ENCODE data around the gene TTC7B.

The TTC7B gene

DNA sequence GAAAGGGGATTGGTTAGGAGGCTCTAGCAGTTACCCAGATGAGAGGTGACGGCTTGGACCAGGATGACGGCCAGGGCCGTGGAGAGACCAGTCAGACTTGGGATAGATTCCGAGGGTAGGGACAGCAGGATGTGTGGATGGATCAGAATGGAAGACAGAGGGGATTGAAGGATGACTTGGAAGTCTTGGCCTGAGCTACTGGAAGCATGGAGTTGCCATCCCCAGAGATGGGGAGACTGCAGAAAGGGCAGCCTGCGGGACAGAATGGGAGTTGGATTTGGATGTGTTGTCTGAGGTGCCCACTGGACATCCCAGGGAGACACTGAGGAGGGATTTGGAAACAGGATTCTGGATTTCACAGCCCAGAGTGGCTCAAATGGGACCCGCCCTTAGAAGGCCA, 317.1 kb downstream of the TTC7B start:
- CTCF ChIA-PET, result no interaction called here
- H3K27ac Mint-ChIP-seq, result no peak overlapping the region
- H3K4me3 Mint-ChIP-seq, result no peak overlapping the region
- H3K9me3 Mint-ChIP-seq, result peaks cover 2% of the 10 kb centered on the region
- H3K27me3 Mint-ChIP-seq, result peaks cover 19% of the 10 kb centered on the region
- H3K4me1 Mint-ChIP-seq, result peaks cover 11% of the 10 kb centered on the region
- no peaks in the 10 kb centered on the region for H3K36me3 Mint-ChIP-seq
- DNase-seq, result no peak

GRCh38 chr14:90498198-90498597, 318.0 kb downstream of the TTC7B start:
- CTCF ChIA-PET, result no interaction called here
- Mint-ChIP-seq H3K36me3 (no peaks in the 10 kb centered on the region), H3K27ac (no peak overlapping the region), H3K9me3 (peaks cover 2% of the 10 kb centered on the region), H3K4me3 (no peak overlapping the region), H3K27me3 (peaks cover 19% of the 10 kb centered on the region), H3K4me1 (peaks cover 11% of the 10 kb centered on the region)
- DNase-seq, result no peak

GRCh38 chr14:90496379-90496778, 319.9 kb downstream of the TTC7B start:
- H3K27me3 Mint-ChIP-seq, result peaks cover 11% of the 10 kb centered on the region
- peaks cover 8% of the 10 kb centered on the region for H3K4me1 Mint-ChIP-seq
- H3K4me3 Mint-ChIP-seq, result no peak overlapping the region
- DNase-seq, result no peak
- no peaks in the 10 kb centered on the region for H3K36me3 Mint-ChIP-seq
- CTCF ChIA-PET, result no interaction called here
- H3K27ac Mint-ChIP-seq, result no peak overlapping the region
- peaks cover 2% of the 10 kb centered on the region for H3K9me3 Mint-ChIP-seq

DNA sequence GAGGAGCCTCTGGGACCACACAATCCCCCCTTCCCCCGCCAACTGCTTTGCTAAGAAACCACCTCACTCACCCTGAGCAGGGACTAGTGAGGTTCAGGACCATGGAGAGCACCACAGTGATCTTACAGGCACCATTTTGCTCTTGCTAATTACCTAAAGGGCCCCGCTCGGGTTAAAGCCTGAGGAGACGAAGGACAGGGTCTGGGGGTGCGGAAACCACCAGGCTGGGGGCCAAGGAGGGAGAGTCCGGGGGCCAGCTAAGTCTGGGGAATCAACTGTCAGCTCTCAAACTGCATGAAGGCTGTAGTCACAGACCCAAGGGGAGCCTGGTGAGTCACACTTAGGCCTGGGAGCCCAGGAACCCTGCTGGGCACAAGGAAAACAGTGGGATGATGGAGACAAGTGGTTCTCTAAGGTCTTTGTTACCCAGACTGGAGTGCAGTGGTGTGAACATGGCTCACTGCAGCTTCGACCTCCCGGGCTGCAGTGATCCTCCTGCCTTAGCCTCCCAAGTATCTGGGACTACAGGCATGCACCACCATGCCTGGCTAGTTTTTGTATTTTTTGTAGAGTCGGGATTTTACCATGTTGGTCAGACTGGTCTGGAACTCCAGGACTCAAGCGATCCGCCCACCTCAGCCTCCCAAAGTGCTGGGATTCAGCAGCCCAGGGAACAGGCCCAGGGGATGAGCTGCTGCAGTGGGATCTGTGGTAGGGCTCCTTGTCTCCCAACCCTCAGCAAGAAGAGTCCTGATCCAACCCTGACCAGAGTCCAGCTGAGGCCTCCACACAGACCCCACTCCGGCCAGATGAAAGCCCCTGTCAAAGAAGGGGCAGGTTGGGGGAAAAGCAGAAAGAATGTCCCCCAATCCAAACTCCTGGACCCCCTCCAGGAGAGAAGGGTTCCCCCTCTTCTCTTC, 320.6 kb downstream of the TTC7B start:
- CTCF ChIA-PET, result no interaction called here
- no peak overlapping the region for H3K27ac Mint-ChIP-seq
- peaks cover 3% of the 10 kb centered on the region for H3K4me1 Mint-ChIP-seq
- H3K36me3 Mint-ChIP-seq, result no peaks in the 10 kb centered on the region
- H3K4me3 Mint-ChIP-seq, result no peak overlapping the region
- peaks cover 2% of the 10 kb centered on the region for H3K9me3 Mint-ChIP-seq
- peak; percentile 78 for DNase-seq
- H3K27me3 Mint-ChIP-seq, result peaks cover 4% of the 10 kb centered on the region

DNA sequence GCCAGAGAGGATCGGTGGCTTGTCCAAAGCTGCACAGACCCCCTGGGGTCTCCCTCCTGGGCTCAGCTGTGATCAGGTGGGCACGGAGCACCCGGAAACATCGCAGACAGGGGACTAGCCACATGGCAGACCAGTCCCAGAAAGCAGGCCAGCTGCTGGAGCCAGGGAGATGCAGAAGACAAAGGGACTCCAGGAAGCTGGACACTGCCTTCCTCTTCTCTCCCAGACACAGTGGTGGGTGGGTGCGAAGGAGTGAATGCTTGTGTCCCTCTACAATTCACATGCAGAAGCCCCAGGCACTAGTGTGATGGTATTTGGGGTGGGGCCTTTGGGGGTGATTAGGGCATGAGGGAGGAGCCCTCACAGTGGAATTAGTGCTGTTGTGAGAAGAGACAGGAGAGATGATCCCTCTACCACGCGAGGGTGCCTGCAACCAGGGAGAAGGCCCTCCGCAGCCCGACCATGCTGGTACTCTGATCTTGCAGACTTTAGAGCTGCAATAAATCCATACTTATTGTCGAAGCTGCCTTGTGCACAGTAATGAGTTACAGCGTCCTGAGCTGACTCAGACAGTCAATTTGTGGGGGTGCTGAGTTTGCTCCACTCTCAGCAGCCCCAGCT, 324.2 kb downstream of the TTC7B start:
- no peaks in the 10 kb centered on the region for H3K27me3 Mint-ChIP-seq
- H3K27ac Mint-ChIP-seq, result no peak overlapping the region
- peaks cover 2% of the 10 kb centered on the region for H3K9me3 Mint-ChIP-seq
- DNase-seq, result no peak
- H3K4me1 Mint-ChIP-seq, result no peaks in the 10 kb centered on the region
- no peak overlapping the region for H3K4me3 Mint-ChIP-seq
- no peaks in the 10 kb centered on the region for H3K36me3 Mint-ChIP-seq
- CTCF ChIA-PET, result no interaction called here

- CTCF ChIA-PET, result no interaction called here
- DNase-seq, result no peak
- H3K4me1 Mint-ChIP-seq, result no peaks in the 10 kb centered on the region
- H3K4me3 Mint-ChIP-seq, result no peak overlapping the region
- H3K36me3 Mint-ChIP-seq, result no peaks in the 10 kb centered on the region
- no peak overlapping the region for H3K27ac Mint-ChIP-seq
- peaks cover 2% of the 10 kb centered on the region for H3K9me3 Mint-ChIP-seq
- no peaks in the 10 kb centered on the region for H3K27me3 Mint-ChIP-seq
Measured at GRCh38 chr14:90491221-90491885, 324.9 kb downstream of the TTC7B start.

GRCh38 chr14:90490720-90491050, 325.5 kb downstream of the TTC7B start:
- no peak for DNase-seq
- no peaks in the 10 kb centered on the region for H3K4me1 Mint-ChIP-seq
- no peak overlapping the region for H3K27ac Mint-ChIP-seq
- no peaks in the 10 kb centered on the region for H3K36me3 Mint-ChIP-seq
- peaks cover 2% of the 10 kb centered on the region for H3K9me3 Mint-ChIP-seq
- CTCF ChIA-PET, result no interaction called here
- H3K4me3 Mint-ChIP-seq, result no peak overlapping the region
- no peaks in the 10 kb centered on the region for H3K27me3 Mint-ChIP-seq

DNA sequence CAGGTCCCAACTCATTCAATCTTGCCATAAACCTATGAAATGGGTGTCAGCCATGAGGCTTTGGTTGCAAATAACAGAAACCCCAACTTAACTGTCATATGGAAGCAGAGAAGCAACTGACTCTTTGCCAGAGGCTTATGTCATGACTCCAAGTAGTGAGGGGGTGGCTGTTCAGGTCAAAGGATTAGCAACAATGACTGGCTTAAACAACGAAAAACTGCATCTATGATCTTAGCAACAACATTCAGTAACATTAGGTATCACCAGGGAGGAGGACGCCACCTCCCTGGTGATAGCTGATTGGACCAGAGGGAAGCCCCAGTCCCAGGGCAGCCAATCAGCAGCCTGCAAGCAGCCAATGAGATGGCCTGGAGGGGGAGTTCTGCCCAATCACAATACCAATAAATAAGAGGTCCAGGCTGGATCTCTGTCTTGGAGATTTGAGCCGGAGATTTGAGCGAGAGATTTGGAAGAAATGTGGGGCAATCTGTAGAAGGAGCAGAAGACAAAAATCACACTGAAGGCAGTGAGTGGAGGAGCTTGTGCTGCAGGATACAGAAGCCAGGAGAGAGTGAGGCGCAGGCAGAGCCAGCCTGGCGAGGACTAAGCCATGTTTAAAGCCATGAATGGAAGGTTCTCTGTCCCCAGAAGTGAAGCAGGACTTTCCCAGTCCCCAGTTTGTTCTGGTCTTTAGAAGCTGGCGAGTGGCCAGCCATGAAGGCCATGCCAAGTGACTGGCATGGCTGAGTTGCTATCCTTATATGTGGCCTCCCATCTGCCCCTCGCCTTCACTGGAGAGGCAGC, 326.1 kb downstream of the TTC7B start:
- Mint-ChIP-seq H3K4me1 (no peaks in the 10 kb centered on the region), H3K9me3 (no peaks in the 10 kb centered on the region), H3K4me3 (no peak overlapping the region), H3K36me3 (no peaks in the 10 kb centered on the region), H3K27ac (no peak overlapping the region), H3K27me3 (no peaks in the 10 kb centered on the region)
- no peak for DNase-seq
- CTCF ChIA-PET, result no interaction called here

- Mint-ChIP-seq H3K36me3 (no peaks in the 10 kb centered on the region), H3K4me1 (peaks cover 1% of the 10 kb centered on the region), H3K27me3 (no peaks in the 10 kb centered on the region), H3K9me3 (no peaks in the 10 kb centered on the region), H3K4me3 (no peak overlapping the region), H3K27ac (no peak overlapping the region)
- CTCF ChIA-PET, result no interaction called here
- DNase-seq, result no peak
Measured at GRCh38 chr14:90489306-90489705, 326.9 kb downstream of the TTC7B start.

DNA sequence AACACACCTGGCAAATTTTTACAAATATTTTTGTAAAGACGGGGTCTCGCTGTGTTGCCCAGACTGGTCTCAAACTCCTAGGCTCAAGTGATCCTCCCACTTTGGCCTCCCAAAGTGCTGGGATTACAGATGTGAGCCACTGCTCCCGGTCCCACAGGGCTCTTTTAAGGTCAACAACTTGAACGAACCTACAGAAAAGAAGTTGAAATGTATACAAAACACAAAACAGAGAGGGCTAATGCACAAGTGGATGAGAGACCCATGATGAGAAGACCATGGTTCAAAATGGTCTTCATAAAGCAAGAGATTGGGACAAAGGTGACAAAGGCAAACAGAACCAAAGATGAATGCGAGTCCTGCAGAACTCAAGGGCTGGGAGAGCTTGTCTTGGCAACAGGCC, 328.0 kb downstream of the TTC7B start:
- Mint-ChIP-seq H3K27ac (no peak overlapping the region), H3K27me3 (peaks cover 5% of the 10 kb centered on the region), H3K36me3 (no peaks in the 10 kb centered on the region), H3K9me3 (no peaks in the 10 kb centered on the region), H3K4me3 (no peak overlapping the region), H3K4me1 (peaks cover 9% of the 10 kb centered on the region)
- CTCF ChIA-PET, result no interaction called here
- no peak for DNase-seq

- peaks cover 13% of the 10 kb centered on the region for H3K27me3 Mint-ChIP-seq
- H3K4me1 Mint-ChIP-seq, result peaks cover 9% of the 10 kb centered on the region
- CTCF ChIA-PET, result no interaction called here
- no peaks in the 10 kb centered on the region for H3K9me3 Mint-ChIP-seq
- no peaks in the 10 kb centered on the region for H3K36me3 Mint-ChIP-seq
- DNase-seq, result no peak
- H3K4me3 Mint-ChIP-seq, result no peak overlapping the region
- H3K27ac Mint-ChIP-seq, result no peak overlapping the region
Measured at GRCh38 chr14:90487462-90487861, 328.8 kb downstream of the TTC7B start.

- Mint-ChIP-seq H3K27me3 (peaks cover 17% of the 10 kb centered on the region), H3K27ac (no peak overlapping the region), H3K4me3 (no peak overlapping the region), H3K9me3 (no peaks in the 10 kb centered on the region), H3K36me3 (no peaks in the 10 kb centered on the region), H3K4me1 (peaks cover 9% of the 10 kb centered on the region)
- CTCF ChIA-PET, result no interaction called here
- DNase-seq, result no peak
Measured at GRCh38 chr14:90487031-90487430, 329.2 kb downstream of the TTC7B start.

DNA sequence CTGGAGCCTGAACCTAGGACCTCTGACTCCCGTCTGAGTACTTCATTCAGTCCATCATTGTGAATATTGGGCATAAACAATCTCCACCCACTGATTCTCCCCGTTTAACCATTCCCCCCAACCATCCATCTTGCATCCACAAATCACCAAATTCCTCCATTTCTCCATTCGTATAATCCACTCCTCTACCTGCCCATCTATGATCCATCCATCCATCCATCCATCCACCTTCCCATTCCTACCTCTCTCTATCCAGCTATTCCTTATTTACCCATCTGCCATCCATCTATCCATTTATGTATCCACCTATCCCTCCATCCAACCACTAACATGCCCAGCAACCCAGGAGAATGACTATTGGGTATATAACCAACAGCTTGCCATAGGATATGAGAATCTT, 331.9 kb downstream of the TTC7B start:
- Mint-ChIP-seq H3K9me3 (no peaks in the 10 kb centered on the region), H3K4me3 (no peak overlapping the region), H3K27ac (no peak overlapping the region), H3K4me1 (peaks cover 9% of the 10 kb centered on the region), H3K27me3 (peaks cover 24% of the 10 kb centered on the region), H3K36me3 (no peaks in the 10 kb centered on the region)
- no peak for DNase-seq
- CTCF ChIA-PET, result no interaction called here

- no peak overlapping the region for H3K27ac Mint-ChIP-seq
- CTCF ChIA-PET, result interaction anchor here (0.8 kb wide), 1 partner anchor 21 kb away, joined by 3 read pairs; no protein-coding TSS in a partner anchor
Measured at GRCh38 chr14:90483571-90483974, 332.7 kb downstream of the TTC7B start.

More at GRCh38 chr14:90483571-90483974, 332.7 kb downstream of the TTC7B start:
- no peaks in the 10 kb centered on the region for H3K9me3 Mint-ChIP-seq
- peak; percentile 25 for DNase-seq
- peaks cover 9% of the 10 kb centered on the region for H3K4me1 Mint-ChIP-seq
- H3K36me3 Mint-ChIP-seq, result no peaks in the 10 kb centered on the region
- H3K4me3 Mint-ChIP-seq, result no peak overlapping the region
- peaks cover 24% of the 10 kb centered on the region for H3K27me3 Mint-ChIP-seq
